ENCODE data around the gene C2orf68.
A peak's percentile ranks its signal among the peaks of the same experiment; 100 is the strongest.
"Not testable (repeated sequence)": the region's sequence is repeated elsewhere in the genome, so short reads cannot be mapped to it uniquely, and the experiment has no call there.

C2orf68 gene

DNA sequence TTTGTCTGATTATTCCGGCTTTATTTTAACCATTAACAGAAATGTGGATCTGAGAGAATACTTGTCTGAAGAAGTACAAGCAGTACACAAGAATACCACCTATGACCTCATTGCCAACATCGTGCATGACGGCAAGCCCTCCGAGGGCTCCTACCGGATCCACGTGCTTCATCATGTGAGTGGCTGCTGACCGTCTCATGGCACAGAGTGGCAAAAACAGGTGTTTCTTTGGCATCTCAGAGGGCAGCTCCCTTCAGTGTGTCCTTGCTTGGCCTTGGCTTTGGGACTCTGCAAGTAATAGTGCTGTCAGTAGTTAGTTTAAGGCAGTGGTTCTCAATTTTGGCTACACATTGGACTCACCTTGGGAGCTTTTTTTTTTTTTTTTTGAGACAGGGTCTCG is 33.0 kb upstream of the C2orf68 start:
- H3K4me2 ChIP-seq, result no peak overlapping the region
- H3K4me3 ChIP-seq, result no peak overlapping the region
- no peak overlapping the region for H3K9ac ChIP-seq
- peaks cover 100% of the 10 kb centered on the region in 11 experiments for H3K36me3 ChIP-seq
- H3K4me1 ChIP-seq, result peaks cover 10 to 23% (median 19%) of the 10 kb centered on the region in 10 experiments
- H4K20me1 ChIP-seq, result peaks cover 9 to 86% (median 59%) of the 10 kb centered on the region in 11 experiments; a peak in 19 of 22 replicates
- no peak for TF ChIP-seq Cebpa-rat (IDR thresholded peaks at IDR 0.05)
- no peaks in the 10 kb centered on the region for H3K27me3 ChIP-seq
- H3K9me3 ChIP-seq (replicated peaks in 1 of 11), result no peaks in the 10 kb centered on the region
- no peak overlapping the region for H3K27ac ChIP-seq

- peaks cover 2 to 12% (median 9%) of the 10 kb centered on the region in 10 experiments for H3K4me1 ChIP-seq
- no peak overlapping the region for H3K4me2 ChIP-seq
- H3K9ac ChIP-seq, result no peak overlapping the region
- TF ChIP-seq Cebpa-rat (IDR thresholded peaks at IDR 0.05), result no peak
- peaks cover 5 to 72% (median 46%) of the 10 kb centered on the region in 11 experiments; a peak in 19 of 22 replicates for H4K20me1 ChIP-seq
- H3K27me3 ChIP-seq, result no peaks in the 10 kb centered on the region
- H3K27ac ChIP-seq, result no peak overlapping the region
- peaks cover 100% of the 10 kb centered on the region in 11 experiments for H3K36me3 ChIP-seq
- no peaks in the 10 kb centered on the region for H3K9me3 ChIP-seq (replicated peaks in 1 of 11)
- H3K4me3 ChIP-seq, result no peak overlapping the region
Measured at GRCh38 chr2:85642725-85643124, 30.9 kb upstream of the C2orf68 start.

DNA sequence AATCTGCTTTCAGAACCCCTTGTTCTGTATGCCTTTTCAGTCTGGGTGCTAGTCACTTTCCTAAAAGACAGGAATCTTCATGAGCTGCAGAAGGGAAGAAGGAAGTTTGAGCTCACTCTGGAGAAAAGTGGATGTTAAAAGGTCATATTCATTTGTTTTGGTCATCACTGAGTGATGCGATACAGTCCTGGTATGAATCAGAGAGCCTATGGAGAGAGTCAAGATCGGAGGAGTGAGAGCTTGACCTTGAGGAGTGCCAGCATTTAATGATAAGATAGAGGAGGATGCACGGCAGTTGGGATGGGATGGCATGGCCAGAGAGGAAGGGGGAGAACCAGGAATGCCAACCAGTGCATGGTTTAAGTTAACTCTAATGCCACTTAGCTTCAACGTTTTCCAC is 23.8 kb upstream of the C2orf68 start:
- peaks cover 97 to 100% (median 98%) of the 10 kb centered on the region in 11 experiments for H3K36me3 ChIP-seq

GRCh38 chr2:85635011-85635410 is 23.1 kb upstream of the C2orf68 start:
- H3K36me3 ChIP-seq, result peaks cover 97 to 100% (median 98%) of the 10 kb centered on the region in 11 experiments

More for the DNA sequence above, 23.8 kb upstream of the C2orf68 start:
- no peak overlapping the region for H3K27ac ChIP-seq
- H4K20me1 ChIP-seq, result peaks cover 10 to 75% (median 60%) of the 10 kb centered on the region in 11 experiments; a peak in 21 of 22 replicates
- no peak overlapping the region for H3K4me2 ChIP-seq
- H3K9ac ChIP-seq, result no peak overlapping the region; a peak in 2 of 22 replicates
- no peak for TF ChIP-seq Cebpa-rat (IDR thresholded peaks at IDR 0.05)
- H3K27me3 ChIP-seq, result no peaks in the 10 kb centered on the region
- H3K9me3 ChIP-seq (replicated peaks in 1 of 11), result no peaks in the 10 kb centered on the region
- no peak overlapping the region for H3K4me3 ChIP-seq
- no peaks in the 10 kb centered on the region for H3K4me1 ChIP-seq

DNA sequence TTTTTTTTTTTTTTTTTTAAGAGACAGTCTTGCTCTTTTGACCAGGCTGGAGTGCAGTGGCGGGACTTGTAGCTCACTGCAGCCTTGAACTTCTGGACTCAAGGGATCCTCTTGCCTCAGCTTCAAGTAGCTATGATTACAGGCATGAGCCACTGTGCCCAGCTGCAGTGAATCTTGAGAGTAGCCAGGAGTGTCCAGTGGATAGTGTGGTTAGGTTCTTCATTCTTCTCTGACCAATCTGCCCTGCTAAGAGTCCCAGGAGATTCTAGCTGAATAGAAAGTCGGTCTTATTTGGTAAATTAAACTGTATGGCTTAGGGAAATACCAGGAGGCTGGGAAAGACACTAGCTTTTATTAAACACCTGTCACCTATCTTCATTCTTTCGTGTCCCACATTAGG is 19.4 kb upstream of the C2orf68 start:
- TF ChIP-seq Cebpa-rat (IDR thresholded peaks at IDR 0.05), result no peak
- Histone ChIP-seq H3K4me3 (no peak overlapping the region), H3K27me3 (no peaks in the 10 kb centered on the region), H3K36me3 (peaks cover 97 to 100% (median 99%) of the 10 kb centered on the region in 11 experiments), H4K20me1 (peaks cover 10 to 91% (median 54%) of the 10 kb centered on the region in 11 experiments; a peak in 21 of 22 replicates), H3K9ac (no peak overlapping the region), H3K4me1 (peaks cover 0 to 8% (median 0%) of the 10 kb centered on the region in 10 experiments; a peak in 2 of 20 replicates), H3K4me2 (no peak overlapping the region), H3K9me3 (replicated peaks in 1 of 11) (no peaks in the 10 kb centered on the region), H3K27ac (no peak overlapping the region)

More at GRCh38 chr2:85635011-85635410, 23.1 kb upstream of the C2orf68 start:
- no peaks in the 10 kb centered on the region for H3K4me1 ChIP-seq
- H3K4me3 ChIP-seq, result no peak overlapping the region
- H3K27ac ChIP-seq, result no peak overlapping the region
- TF ChIP-seq Cebpa-rat (IDR thresholded peaks at IDR 0.05), result no peak
- no peaks in the 10 kb centered on the region for H3K27me3 ChIP-seq
- peak overlapping the region in 2 of 11 experiments; percentile 36 to 40; a peak in 1 of 22 replicates for H3K9ac ChIP-seq
- H4K20me1 ChIP-seq, result peaks cover 10 to 79% (median 65%) of the 10 kb centered on the region in 11 experiments; a peak in 21 of 22 replicates
- H3K9me3 ChIP-seq (replicated peaks in 1 of 11), result no peaks in the 10 kb centered on the region
- H3K4me2 ChIP-seq, result no peak overlapping the region

- Histone ChIP-seq H3K36me3 (peaks cover 99 to 100% (median 100%) of the 10 kb centered on the region in 11 experiments), H3K27ac (no peak overlapping the region)
Measured at GRCh38 chr2:85628658-85629057, 16.8 kb upstream of the C2orf68 start.

GRCh38 chr2:85623991-85624390 is 12.1 kb upstream of the C2orf68 start:
- H3K4me2 ChIP-seq, result no peak overlapping the region
- peaks cover 4 to 95% (median 61%) of the 10 kb centered on the region in 11 experiments; a peak in 21 of 22 replicates for H4K20me1 ChIP-seq
- no peak overlapping the region for H3K9ac ChIP-seq
- TF ChIP-seq Cebpa-rat (IDR thresholded peaks at IDR 0.05), result no peak
- H3K4me3 ChIP-seq, result no peak overlapping the region
- no peaks in the 10 kb centered on the region for H3K9me3 ChIP-seq (replicated peaks in 1 of 11)
- H3K27ac ChIP-seq, result no peak overlapping the region
- peaks cover 98 to 100% (median 100%) of the 10 kb centered on the region in 11 experiments for H3K36me3 ChIP-seq
- no peaks in the 10 kb centered on the region for H3K27me3 ChIP-seq
- peaks cover 0 to 6% (median 0%) of the 10 kb centered on the region in 10 experiments; a peak in 6 of 20 replicates for H3K4me1 ChIP-seq

More at GRCh38 chr2:85628658-85629057, 16.8 kb upstream of the C2orf68 start:
- Histone ChIP-seq H3K9ac (peak overlapping the region in 2 of 11 experiments; percentile 35 to 48; a peak in 2 of 22 replicates), H4K20me1 (peaks cover 0 to 90% (median 44%) of the 10 kb centered on the region in 11 experiments; a peak in 19 of 22 replicates), H3K4me2 (no peak overlapping the region), H3K4me3 (no peak overlapping the region), H3K9me3 (replicated peaks in 1 of 11) (no peaks in the 10 kb centered on the region), H3K27me3 (no peaks in the 10 kb centered on the region), H3K4me1 (peaks cover 0 to 8% (median 0%) of the 10 kb centered on the region in 10 experiments; a peak in 2 of 20 replicates)
- TF ChIP-seq Cebpa-rat (IDR thresholded peaks at IDR 0.05), result no peak

GRCh38 chr2:85621338-85621737 is 9.5 kb upstream of the C2orf68 start:
- peaks cover 81 to 95% (median 92%) of the 10 kb centered on the region in 11 experiments for H3K36me3 ChIP-seq
- no peak overlapping the region for H3K4me3 ChIP-seq
- H4K20me1 ChIP-seq, result peaks cover 18 to 94% (median 76%) of the 10 kb centered on the region in 11 experiments; a peak in 21 of 22 replicates
- no peaks in the 10 kb centered on the region for H3K9me3 ChIP-seq (replicated peaks in 1 of 11)
- peak overlapping the region in 1 of 11 experiments; percentile 24; a peak in 1 of 22 replicates for H3K9ac ChIP-seq
- no peak for TF ChIP-seq Cebpa-rat (IDR thresholded peaks at IDR 0.05)
- peaks cover 12 to 24% (median 15%) of the 10 kb centered on the region in 10 experiments for H3K4me1 ChIP-seq
- no peak overlapping the region for H3K4me2 ChIP-seq
- no peak overlapping the region for H3K27ac ChIP-seq
- H3K27me3 ChIP-seq, result no peaks in the 10 kb centered on the region

- H3K36me3 ChIP-seq, result peaks cover 63 to 78% (median 74%) of the 10 kb centered on the region in 11 experiments
- no peak overlapping the region for H3K4me3 ChIP-seq
Measured at GRCh38 chr2:85619617-85620016, 7.8 kb upstream of the C2orf68 start.

DNA sequence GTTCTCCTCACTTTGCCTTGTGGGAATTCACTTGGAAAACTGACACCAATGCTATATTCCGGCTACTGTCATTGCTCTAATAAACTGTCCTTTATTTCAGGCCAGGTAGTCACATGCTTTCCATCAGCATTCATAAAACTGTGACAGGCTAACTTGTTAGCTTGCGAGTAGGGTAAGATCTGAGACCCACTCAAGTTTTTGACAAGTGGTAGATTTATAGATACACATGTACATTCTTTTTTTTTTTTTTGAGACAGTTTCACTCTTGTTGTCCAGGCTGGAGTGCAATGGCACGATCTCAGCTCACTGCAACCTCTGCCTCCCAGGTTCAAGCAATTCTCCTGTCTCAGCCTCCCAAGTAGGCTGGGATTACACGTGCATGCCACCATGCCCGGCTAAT is 5.9 kb upstream of the C2orf68 start:
- peak overlapping the region; percentile 95 to 100 (median 99) for H3K9ac ChIP-seq
- H3K27me3 ChIP-seq; H3K9me3 ChIP-seq (replicated peaks in 1 of 11): not testable (repeated sequence)
- peaks cover 21 to 34% (median 24%) of the 10 kb centered on the region in 10 experiments for H3K4me1 ChIP-seq
- H3K4me2 ChIP-seq, result peak overlapping the region; percentile 78 to 97 (median 90)
- peak overlapping the region in 2 of 11 experiments; percentile 94 to 99; a peak in 2 of 22 replicates for H3K27ac ChIP-seq
- peaks cover 46 to 59% (median 56%) of the 10 kb centered on the region in 11 experiments for H3K36me3 ChIP-seq
- peaks cover 18 to 62% (median 58%) of the 10 kb centered on the region in 11 experiments; a peak in 21 of 22 replicates for H4K20me1 ChIP-seq
- peak overlapping the region; percentile 83 to 99 (median 94); a peak in 17 of 20 replicates for H3K4me3 ChIP-seq

More at GRCh38 chr2:85619617-85620016, 7.8 kb upstream of the C2orf68 start:
- Histone ChIP-seq H4K20me1 (peaks cover 18 to 78% (median 72%) of the 10 kb centered on the region in 11 experiments; a peak in 21 of 22 replicates), H3K9ac (peak overlapping the region in 3 of 11 experiments; percentile 33 to 39 (median 38); a peak in 4 of 22 replicates), H3K4me1 (peaks cover 19 to 32% (median 22%) of the 10 kb centered on the region in 10 experiments), H3K4me2 (no peak overlapping the region), H3K27ac (no peak overlapping the region), H3K9me3 (replicated peaks in 1 of 11) (no peaks in the 10 kb centered on the region), H3K27me3 (no peaks in the 10 kb centered on the region)
- TF ChIP-seq Cebpa-rat (IDR thresholded peaks at IDR 0.05), result no peak
